Esophagus squamous epithelium (tissue), 5 donors: ENCODE results near the gene PARD3B. TPM values are rescaled to one million over a fixed set of nuclear protein-coding genes. Genes with fewer than 3 reads are reported as not detected.

Source experiments
- DNase-seq: peaks from one replicate; lab custom pipeline; 2025; lab: John Stamatoyannopoulos, UW
- H3K27ac ChIP-seq, 4 donors: fragments of 200-600 bp; sonication (generic); one replicate each; pipeline ENCODE4 v1.5.1; 2016 to 2019; ENCODE audit warnings: mild to moderate bottlenecking in 1 of 4
- H3K27me3 ChIP-seq, 4 donors: fragments of 200-600 bp; sonication (generic); 1 replicate in 3 of 4; 2 replicates in 1 of 4; pipeline versions ENCODE4 v1.5.1 to v1.6.0; 2017 to 2021; ENCODE audit warnings: antibody characterized with exemption in 1 of 4
- H3K36me3 ChIP-seq, 3 donors: fragments of 200-600 bp; sonication (generic); one replicate each; pipeline ENCODE4 v1.5.1; 2016 to 2019
- H3K4me1 ChIP-seq, 3 donors: fragments of 200-600 bp; sonication (generic); one replicate each; pipeline ENCODE4 v1.5.1; 2017 to 2019
- H3K4me3 ChIP-seq, 4 donors: fragments of 200-600 bp; sonication (generic); 1 replicate in 3 of 4; 2 replicates in 1 of 4; pipeline ENCODE4 v1.5.1; 2016 to 2019; ENCODE audit warnings: mild to moderate bottlenecking in 2 of 4, moderate library complexity in 1 of 4
- H3K9me3 ChIP-seq, 3 donors: fragments of 200-600 bp; sonication (generic); one replicate each; pipeline ENCODE4 v1.5.1; 2016 to 2019
- POLR2A ChIP-seq, 4 donors: fragments of 450-650 bp; IDR thresholded peaks; one replicate each; pipeline ENCODE4 v1.6.1; 2017; ENCODE audit warnings: antibody characterized with exemption in 4 of 4, mild to moderate bottlenecking in 4 of 4, moderate library complexity in 3 of 4
- WGBS, 2 donors: methylation state at CpG; one replicate each; pipeline ENCODE4 v1.1.5; 2018; 5-methylcytosine and 5-hydroxymethylcytosine counted together
- intact Hi-C: fragments of 100-400 bp; cut with DNase I; formaldehyde crosslinking; loops from one replicate; pipeline ENCODE4 v1.15.0; 2022
- total RNA-seq, 4 donors: library from RNA; depleted of rRNA; stranded (reverse); fragments of >200 nt; gene quantifications; one replicate each; pipeline ENCODE4 v1.1.0, GENCODE V29; 2016
- TF ChIP-seq, protein P1 (sequence below), 6 experiments: fragments of 450-650 bp in 4 of 6; fragments of 200-600 bp in 2 of 6; sonication (generic) in 2 of 6; IDR thresholded peaks; one replicate each; pipeline ENCODE4 v1.5.1; 2016 to 2019; ENCODE audit warnings: antibody characterized with exemption in 6 of 6, mild to moderate bottlenecking in 4 of 6, moderate library complexity in 4 of 6
- donor health status: DM: yes; HTN: yes; CAD: no.

The PARD3B gene
- total RNA-seq, 4 donors from 2014 or later, result 2.4 to 15.8 (median 4.3) TPM

DNA sequence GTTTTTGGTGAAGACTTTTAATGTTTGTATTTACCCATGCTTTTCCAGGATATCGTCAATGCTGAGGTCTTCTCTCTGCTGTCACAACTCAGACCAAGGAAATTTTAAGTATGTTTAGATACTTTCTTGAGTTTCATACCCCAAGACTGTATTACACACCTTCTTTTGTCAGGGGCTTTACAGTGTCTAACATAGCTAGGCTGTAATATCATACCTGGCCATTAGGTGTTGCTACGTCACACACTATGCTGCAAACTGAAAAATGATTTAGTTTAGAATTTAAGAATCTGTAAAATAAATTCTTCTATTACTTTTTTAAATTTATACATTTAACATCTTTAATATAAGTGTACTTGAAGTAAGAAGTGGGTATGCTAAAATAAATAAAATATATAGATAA, 778.7 kb downstream of the PARD3B start:
- intact Hi-C loops, result no loop called here
- Histone ChIP-seq H3K4me3 (no peak overlapping the region), H3K27ac (no peak overlapping the region), H3K36me3 (no peaks in the 10 kb centered on the region), H3K9me3 (no peaks in the 10 kb centered on the region), H3K4me1 (no peaks in the 10 kb centered on the region), H3K27me3 (no peaks in the 10 kb centered on the region)
- 87 to 89% methylated on average over 2 of the region's 2 CpGs for WGBS, 2 donors
- DNase-seq, result no peak
- TF ChIP-seq, protein P1, sequence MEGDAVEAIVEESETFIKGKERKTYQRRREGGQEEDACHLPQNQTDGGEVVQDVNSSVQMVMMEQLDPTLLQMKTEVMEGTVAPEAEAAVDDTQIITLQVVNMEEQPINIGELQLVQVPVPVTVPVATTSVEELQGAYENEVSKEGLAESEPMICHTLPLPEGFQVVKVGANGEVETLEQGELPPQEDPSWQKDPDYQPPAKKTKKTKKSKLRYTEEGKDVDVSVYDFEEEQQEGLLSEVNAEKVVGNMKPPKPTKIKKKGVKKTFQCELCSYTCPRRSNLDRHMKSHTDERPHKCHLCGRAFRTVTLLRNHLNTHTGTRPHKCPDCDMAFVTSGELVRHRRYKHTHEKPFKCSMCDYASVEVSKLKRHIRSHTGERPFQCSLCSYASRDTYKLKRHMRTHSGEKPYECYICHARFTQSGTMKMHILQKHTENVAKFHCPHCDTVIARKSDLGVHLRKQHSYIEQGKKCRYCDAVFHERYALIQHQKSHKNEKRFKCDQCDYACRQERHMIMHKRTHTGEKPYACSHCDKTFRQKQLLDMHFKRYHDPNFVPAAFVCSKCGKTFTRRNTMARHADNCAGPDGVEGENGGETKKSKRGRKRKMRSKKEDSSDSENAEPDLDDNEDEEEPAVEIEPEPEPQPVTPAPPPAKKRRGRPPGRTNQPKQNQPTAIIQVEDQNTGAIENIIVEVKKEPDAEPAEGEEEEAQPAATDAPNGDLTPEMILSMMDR (IDR thresholded peaks at IDR 0.05), result peak in 4 of 6 experiments; percentile 39 to 77 (median 44)
- no peak for TF ChIP-seq POLR2A (IDR thresholded peaks at IDR 0.05)

DNA sequence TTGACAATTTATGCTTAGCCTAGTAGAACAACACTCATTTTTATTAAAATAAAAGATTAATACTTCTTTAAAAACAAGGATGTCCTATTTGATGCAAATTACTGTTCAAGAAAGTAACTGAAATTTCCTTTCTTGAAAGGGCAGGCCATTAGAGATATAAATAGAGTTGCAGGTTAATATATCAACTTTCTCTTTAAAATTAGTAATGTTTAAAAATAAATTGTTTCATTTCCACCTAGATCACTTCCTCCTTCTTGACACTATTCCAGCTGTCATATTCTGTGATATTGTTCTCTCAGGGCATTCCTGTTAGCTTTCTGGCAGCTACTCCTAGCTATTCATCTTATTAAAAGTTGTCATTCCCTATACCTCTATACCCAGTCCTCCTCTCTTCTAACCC, 779.1 kb downstream of the PARD3B start:
- no peak for DNase-seq
- intact Hi-C loops, result no loop called here
- TF ChIP-seq, protein P1 (IDR thresholded peaks at IDR 0.05), result no peak
- TF ChIP-seq POLR2A (IDR thresholded peaks at IDR 0.05), result no peak
- H3K27me3 ChIP-seq, result no peaks in the 10 kb centered on the region
- H3K27ac ChIP-seq, result no peak overlapping the region
- H3K36me3 ChIP-seq, result no peaks in the 10 kb centered on the region
- no peaks in the 10 kb centered on the region for H3K9me3 ChIP-seq
- H3K4me1 ChIP-seq, result no peaks in the 10 kb centered on the region
- H3K4me3 ChIP-seq, result no peak overlapping the region

DNA sequence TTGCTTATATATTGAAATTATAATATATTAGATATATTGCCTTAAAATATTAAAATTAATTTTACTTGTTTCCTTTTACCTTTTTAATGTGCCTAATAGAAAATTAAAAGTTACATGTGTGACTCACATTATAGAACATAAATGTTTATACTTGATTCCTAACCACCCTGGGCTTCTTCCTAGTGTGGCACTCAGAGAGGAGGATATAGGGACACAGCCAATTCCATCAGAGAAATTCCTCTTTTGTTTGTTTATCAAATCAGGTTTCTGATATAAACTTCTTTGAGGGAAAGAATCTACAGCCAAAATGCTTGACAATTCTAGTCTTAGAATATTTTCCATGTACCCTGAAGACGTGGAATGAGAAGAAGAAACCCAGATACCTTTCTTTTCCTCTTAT, 788.1 kb downstream of the PARD3B start:
- H3K27ac ChIP-seq, result no peak overlapping the region
- TF ChIP-seq POLR2A (IDR thresholded peaks at IDR 0.05), result no peak
- TF ChIP-seq, protein P1 (IDR thresholded peaks at IDR 0.05), result no peak
- H3K36me3 ChIP-seq, result no peaks in the 10 kb centered on the region
- DNase-seq, result no peak
- no peaks in the 10 kb centered on the region for H3K27me3 ChIP-seq
- 56 to 68% methylated on average over 1 of the region's 1 CpG for WGBS, 2 donors
- intact Hi-C loops, result no loop called here
- no peaks in the 10 kb centered on the region for H3K4me1 ChIP-seq
- no peaks in the 10 kb centered on the region for H3K9me3 ChIP-seq
- no peak overlapping the region for H3K4me3 ChIP-seq

DNA sequence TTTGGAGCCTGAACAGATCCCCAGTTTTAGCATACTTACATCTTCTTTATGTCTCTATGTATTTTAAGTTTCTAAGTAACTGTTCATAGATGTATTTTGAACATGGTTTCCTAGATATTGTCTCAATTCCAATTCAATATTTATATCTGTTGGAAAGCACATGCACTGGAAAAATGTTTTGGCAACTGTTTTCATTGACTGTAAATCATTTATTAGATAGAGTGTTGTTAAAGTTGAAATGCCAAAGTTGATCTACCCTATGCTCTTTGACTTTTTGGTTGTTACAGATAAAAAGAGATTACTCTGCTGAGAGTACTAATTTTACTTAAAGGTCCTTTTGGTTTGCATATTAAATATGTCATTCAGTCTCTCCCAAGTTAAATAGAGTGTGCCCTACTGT, 792.0 kb downstream of the PARD3B start:
- Histone ChIP-seq H3K4me1 (no peaks in the 10 kb centered on the region), H3K27ac (no peak overlapping the region), H3K36me3 (no peaks in the 10 kb centered on the region), H3K27me3 (no peaks in the 10 kb centered on the region), H3K9me3 (no peaks in the 10 kb centered on the region), H3K4me3 (no peak overlapping the region)
- intact Hi-C loops, result no loop called here
- DNase-seq, result no peak
- no peak for TF ChIP-seq POLR2A (IDR thresholded peaks at IDR 0.05)
- TF ChIP-seq, protein P1 (IDR thresholded peaks at IDR 0.05), result no peak

DNA sequence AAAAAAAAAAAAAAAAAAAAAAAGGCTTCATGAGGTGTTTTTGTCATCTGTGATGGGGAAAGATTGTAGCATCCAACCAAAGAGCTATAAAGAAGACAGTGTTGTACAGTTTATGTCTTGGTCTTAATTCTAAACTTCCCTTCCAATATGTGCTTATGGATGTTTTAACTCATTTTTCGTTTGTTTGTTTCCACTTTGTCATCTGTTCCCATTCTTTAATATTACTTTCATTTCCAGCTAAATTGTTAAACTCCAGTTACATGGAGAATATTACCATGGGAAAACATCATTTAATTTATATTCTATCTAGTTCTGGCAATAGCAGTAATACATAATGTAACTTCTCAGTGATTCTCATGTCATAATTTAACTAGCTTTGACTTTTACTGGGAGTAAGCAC, 792.9 kb downstream of the PARD3B start:
- intact Hi-C loops, result no loop called here
- no peak for DNase-seq
- H3K27ac ChIP-seq, result no peak overlapping the region
- TF ChIP-seq POLR2A (IDR thresholded peaks at IDR 0.05), result no peak
- TF ChIP-seq, protein P1 (IDR thresholded peaks at IDR 0.05), result no peak
- whole genome bisulfite sequencing, 2 donors, result 81 to 87% methylated on average over 1 of the region's 1 CpG
- H3K27me3 ChIP-seq, result no peaks in the 10 kb centered on the region
- H3K4me1 ChIP-seq, result no peaks in the 10 kb centered on the region
- no peaks in the 10 kb centered on the region for H3K36me3 ChIP-seq
- H3K4me3 ChIP-seq, result no peak overlapping the region
- no peaks in the 10 kb centered on the region for H3K9me3 ChIP-seq
